Mucosa of descending colon (tissue), 3 donors: Measurements from ENCODE around the gene CLEC2B. TPM values are rescaled to one million over a fixed set of nuclear protein-coding genes. Genes with fewer than 3 reads are reported as not detected.
A peak's percentile ranks its signal among the peaks of the same experiment; 100 is the strongest.

Experiments
- ATAC-seq: fragments of 200-7000 bp; cut with Tn5 transposase; one replicate; pipeline ENCODE4 v1.9.1; 2020; ENCODE audit warnings: mild to moderate bottlenecking, moderate library complexity
- DNase-seq, 3 donors: peaks; one replicate each; pipeline ENCODE4 v3.0.0-alpha.2; 2020
- H3K36me3 ChIP-seq: fragments of 200-600 bp; one replicate; pipeline ENCODE4 v1.8.0; 2021; ENCODE audit warnings: low read depth, mild to moderate bottlenecking
- H3K4me1 ChIP-seq: fragments of 200-600 bp; one replicate; pipeline ENCODE4 v1.8.0; 2021; ENCODE audit warnings: low read depth, mild to moderate bottlenecking
- H3K4me3 ChIP-seq: fragments of 200-600 bp; one replicate; pipeline ENCODE4 v1.8.0; 2021; ENCODE audit warnings: mild to moderate bottlenecking
- H3K9me3 ChIP-seq: fragments of 200-600 bp; one replicate; pipeline ENCODE4 v1.8.0; 2021; ENCODE audit warnings: mild to moderate bottlenecking
- intact Hi-C, 2 donors: fragments of 100-400 bp; cut with DNase I in 1 of 2; cut with micrococcal nuclease in 1 of 2; formaldehyde crosslinking; loops; one replicate each; pipeline versions ENCODE4 v1.11.0 to v1.11.1; 2022; cut with DNase I, micrococcal nuclease
- total RNA-seq, 3 donors: library from RNA; stranded (reverse); fragmentation: NEBNext Ultra II Directional in 2 of 3; extraction: Animal tissue kit (Norgen Biotek cat#: 25700) in 2 of 3; gene quantifications; one replicate each; pipeline versions ENCODE4 v1.2.1 to v1.2.4, GENCODE V29; 2021 to 2023
- TF ChIP-seq, protein P1 (sequence below): fragments of 200-600 bp; IDR thresholded peaks from one replicate; pipeline ENCODE4 v1.8.0; 2022; ENCODE audit warnings: antibody characterized with exemption, mild to moderate bottlenecking
- donor health status: DM: no; HTN: no; CAD: no; lungs with moderate emphysema.
- donor health status: DM: no; HTN: no; CAD: no.
- donor health status: DM: no; HTN: yes; CAD: no.

Gene CLEC2B
- total RNA-seq, 3 donors from 2014 or later, result 3.5 to 7.3 (median 6.5) TPM

DNA sequence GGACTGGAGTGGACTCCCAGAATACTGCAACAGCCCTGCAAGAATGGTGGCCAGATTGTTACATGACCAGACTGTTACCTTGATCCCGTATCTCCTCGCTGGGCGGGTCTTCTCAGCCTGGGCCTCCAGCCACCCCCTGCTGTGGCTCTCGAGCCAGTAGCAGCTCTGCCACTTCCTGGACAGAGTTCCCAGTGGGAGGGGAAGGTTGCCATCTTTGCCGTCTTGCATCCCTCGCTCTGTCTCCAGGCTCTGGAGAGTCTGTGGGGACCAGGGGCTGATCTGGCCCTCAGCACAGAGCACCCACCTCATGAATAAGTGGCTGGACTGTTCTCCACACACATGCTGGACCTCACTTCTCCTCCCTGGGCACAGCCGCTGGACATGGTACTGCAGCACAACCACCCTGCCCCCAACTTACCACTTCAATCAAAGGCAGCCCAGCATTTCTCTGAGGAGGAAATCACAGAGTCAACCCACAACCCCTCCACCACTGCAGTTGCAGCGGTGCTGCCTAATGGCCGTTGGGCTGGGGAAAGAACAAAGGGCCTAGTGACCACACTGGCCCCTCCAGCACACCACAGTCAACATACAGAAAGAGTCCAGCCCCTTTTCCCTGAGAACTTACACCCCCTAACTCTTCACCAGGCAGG lies 48.7 kb downstream of the CLEC2B start:
- H3K9me3 ChIP-seq, result no peaks in the 10 kb centered on the region
- intact Hi-C loops, result no loop called here

GRCh38 chr12:9813821-9814798 lies 55.0 kb downstream of the CLEC2B start:
- DNase-seq (peak; percentile 84 to 86 (median 85)), ATAC-seq (peak; percentile 98)
- Histone ChIP-seq H3K36me3 (no peaks in the 10 kb centered on the region), H3K4me1 (no peaks in the 10 kb centered on the region), H3K9me3 (no peaks in the 10 kb centered on the region), H3K4me3 (no peak overlapping the region)
- TF ChIP-seq, protein P1, sequence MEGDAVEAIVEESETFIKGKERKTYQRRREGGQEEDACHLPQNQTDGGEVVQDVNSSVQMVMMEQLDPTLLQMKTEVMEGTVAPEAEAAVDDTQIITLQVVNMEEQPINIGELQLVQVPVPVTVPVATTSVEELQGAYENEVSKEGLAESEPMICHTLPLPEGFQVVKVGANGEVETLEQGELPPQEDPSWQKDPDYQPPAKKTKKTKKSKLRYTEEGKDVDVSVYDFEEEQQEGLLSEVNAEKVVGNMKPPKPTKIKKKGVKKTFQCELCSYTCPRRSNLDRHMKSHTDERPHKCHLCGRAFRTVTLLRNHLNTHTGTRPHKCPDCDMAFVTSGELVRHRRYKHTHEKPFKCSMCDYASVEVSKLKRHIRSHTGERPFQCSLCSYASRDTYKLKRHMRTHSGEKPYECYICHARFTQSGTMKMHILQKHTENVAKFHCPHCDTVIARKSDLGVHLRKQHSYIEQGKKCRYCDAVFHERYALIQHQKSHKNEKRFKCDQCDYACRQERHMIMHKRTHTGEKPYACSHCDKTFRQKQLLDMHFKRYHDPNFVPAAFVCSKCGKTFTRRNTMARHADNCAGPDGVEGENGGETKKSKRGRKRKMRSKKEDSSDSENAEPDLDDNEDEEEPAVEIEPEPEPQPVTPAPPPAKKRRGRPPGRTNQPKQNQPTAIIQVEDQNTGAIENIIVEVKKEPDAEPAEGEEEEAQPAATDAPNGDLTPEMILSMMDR, result peak; percentile 75
- intact Hi-C loops, result loop anchor here in 1 of 2 donors (5.0 kb wide), 1 partner anchor 123 kb away; no protein-coding TSS in a partner anchor

More for the DNA sequence above, 48.7 kb downstream of the CLEC2B start:
- Histone ChIP-seq H3K4me3 (no peak overlapping the region), H3K4me1 (no peaks in the 10 kb centered on the region), H3K36me3 (no peaks in the 10 kb centered on the region)
- ATAC-seq (no peak), DNase-seq (no peak)
- TF ChIP-seq, protein P1, result no peak

DNA sequence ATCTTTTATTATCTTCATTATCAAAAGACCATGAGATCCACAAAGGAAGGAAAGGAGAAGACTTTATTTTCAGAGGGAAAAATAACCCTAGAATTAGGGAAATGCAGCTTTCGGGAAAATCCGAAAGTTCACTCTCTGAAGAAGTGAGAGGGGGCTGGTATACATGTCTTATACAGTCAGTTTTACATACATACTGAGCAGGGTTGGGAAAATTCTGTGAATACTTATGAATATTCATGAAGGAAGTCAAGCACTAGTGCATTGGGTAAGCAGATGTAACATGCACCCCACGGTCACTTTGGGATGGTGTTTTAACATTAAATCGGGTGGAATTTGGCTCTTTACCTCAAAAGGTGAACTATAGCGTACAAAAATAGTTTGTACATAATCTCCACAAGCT lies 57.5 kb downstream of the CLEC2B start:
- intact Hi-C loops, result loop anchor here in 1 of 2 donors (5.0 kb wide), 1 partner anchor 126 kb away; no protein-coding TSS in a partner anchor
- no peak for DNase-seq
- Histone ChIP-seq H3K4me3 (no peak overlapping the region), H3K4me1 (no peaks in the 10 kb centered on the region), H3K36me3 (no peaks in the 10 kb centered on the region), H3K9me3 (no peaks in the 10 kb centered on the region)
- no peak for ATAC-seq
- TF ChIP-seq, protein P1, result no peak

DNA sequence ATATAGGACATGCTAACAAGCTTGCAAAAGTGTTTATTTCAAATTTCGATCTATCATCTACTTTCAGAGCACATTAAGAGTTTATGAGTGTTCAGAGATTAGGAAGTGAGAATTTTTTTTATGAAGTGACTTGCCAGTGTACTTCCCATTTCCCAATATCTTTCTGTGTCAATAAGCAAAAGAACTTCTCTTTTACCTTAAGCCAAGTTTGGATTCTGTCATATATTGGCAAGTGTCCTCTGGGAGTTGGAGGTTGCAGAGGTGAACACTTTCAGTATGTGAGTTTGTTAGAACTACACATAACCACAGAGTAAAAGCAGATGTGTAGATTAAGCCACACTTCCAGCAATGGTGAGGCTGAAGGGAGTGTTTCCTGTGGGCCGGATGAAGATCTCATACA lies 58.5 kb downstream of the CLEC2B start:
- H3K9me3 ChIP-seq, result no peaks in the 10 kb centered on the region
- ATAC-seq, result no peak
- H3K4me3 ChIP-seq, result no peak overlapping the region
- no peak for DNase-seq
- intact Hi-C loops, result loop anchor here in 1 of 2 donors (5.0 kb wide), 1 partner anchor 127 kb away; no protein-coding TSS in a partner anchor
- H3K36me3 ChIP-seq, result no peaks in the 10 kb centered on the region
- H3K4me1 ChIP-seq, result no peaks in the 10 kb centered on the region
- TF ChIP-seq, protein P1, result no peak

GRCh38 chr12:9809866-9810265 lies 59.3 kb downstream of the CLEC2B start:
- intact Hi-C loops, result loop anchor here in 1 of 2 donors (5.0 kb wide), 1 partner anchor 127 kb away; no protein-coding TSS in a partner anchor
- Histone ChIP-seq H3K4me1 (no peaks in the 10 kb centered on the region), H3K9me3 (no peaks in the 10 kb centered on the region), H3K36me3 (no peaks in the 10 kb centered on the region), H3K4me3 (no peak overlapping the region)
- DNase-seq (no peak), ATAC-seq (no peak)
- TF ChIP-seq, protein P1, result no peak
